OCI-LY7 (cell line): ENCODE data around the gene MCAT.
"Not testable (repeated sequence)": the region's sequence is repeated elsewhere in the genome, so short reads cannot be mapped to it uniquely, and the experiment has no call there.

Experiments used
- EZH2phosphoT487 ChIP-seq: fragments of 200-600 bp; sonication (generic); IDR thresholded peaks from 2 replicates; pipeline ENCODE4 v1.6.1; 2018; ENCODE audit warnings: low read depth, borderline replicate concordance, mild to moderate bottlenecking, mixed run types, antibody characterized with exemption, low read length, moderate library complexity, mixed read lengths
- TF ChIP-seq, protein P1 (sequence below): fragments of 200-600 bp; sonication (generic); conservative IDR thresholded peaks from 2 replicates; pipeline ENCODE4 v1.5.1; 2014; ENCODE audit warnings: mild to moderate bottlenecking, antibody characterized with exemption, low read length, moderate library complexity, mixed read lengths

GRCh38 chr22:43145371-43145770, 2.2 kb upstream of the MCAT start:
- TF ChIP-seq, protein P1, sequence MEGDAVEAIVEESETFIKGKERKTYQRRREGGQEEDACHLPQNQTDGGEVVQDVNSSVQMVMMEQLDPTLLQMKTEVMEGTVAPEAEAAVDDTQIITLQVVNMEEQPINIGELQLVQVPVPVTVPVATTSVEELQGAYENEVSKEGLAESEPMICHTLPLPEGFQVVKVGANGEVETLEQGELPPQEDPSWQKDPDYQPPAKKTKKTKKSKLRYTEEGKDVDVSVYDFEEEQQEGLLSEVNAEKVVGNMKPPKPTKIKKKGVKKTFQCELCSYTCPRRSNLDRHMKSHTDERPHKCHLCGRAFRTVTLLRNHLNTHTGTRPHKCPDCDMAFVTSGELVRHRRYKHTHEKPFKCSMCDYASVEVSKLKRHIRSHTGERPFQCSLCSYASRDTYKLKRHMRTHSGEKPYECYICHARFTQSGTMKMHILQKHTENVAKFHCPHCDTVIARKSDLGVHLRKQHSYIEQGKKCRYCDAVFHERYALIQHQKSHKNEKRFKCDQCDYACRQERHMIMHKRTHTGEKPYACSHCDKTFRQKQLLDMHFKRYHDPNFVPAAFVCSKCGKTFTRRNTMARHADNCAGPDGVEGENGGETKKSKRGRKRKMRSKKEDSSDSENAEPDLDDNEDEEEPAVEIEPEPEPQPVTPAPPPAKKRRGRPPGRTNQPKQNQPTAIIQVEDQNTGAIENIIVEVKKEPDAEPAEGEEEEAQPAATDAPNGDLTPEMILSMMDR, result not testable (repeated sequence)
- TF ChIP-seq EZH2phosphoT487, result not testable (repeated sequence)
